ENCODE results near the gene PLET1.

Gene PLET1

GRCh38 chr11:112281726-112282125, 21.1 kb upstream of the PLET1 start:
- no peak for DNase-seq (ENCODE audit: low spot score)

DNA sequence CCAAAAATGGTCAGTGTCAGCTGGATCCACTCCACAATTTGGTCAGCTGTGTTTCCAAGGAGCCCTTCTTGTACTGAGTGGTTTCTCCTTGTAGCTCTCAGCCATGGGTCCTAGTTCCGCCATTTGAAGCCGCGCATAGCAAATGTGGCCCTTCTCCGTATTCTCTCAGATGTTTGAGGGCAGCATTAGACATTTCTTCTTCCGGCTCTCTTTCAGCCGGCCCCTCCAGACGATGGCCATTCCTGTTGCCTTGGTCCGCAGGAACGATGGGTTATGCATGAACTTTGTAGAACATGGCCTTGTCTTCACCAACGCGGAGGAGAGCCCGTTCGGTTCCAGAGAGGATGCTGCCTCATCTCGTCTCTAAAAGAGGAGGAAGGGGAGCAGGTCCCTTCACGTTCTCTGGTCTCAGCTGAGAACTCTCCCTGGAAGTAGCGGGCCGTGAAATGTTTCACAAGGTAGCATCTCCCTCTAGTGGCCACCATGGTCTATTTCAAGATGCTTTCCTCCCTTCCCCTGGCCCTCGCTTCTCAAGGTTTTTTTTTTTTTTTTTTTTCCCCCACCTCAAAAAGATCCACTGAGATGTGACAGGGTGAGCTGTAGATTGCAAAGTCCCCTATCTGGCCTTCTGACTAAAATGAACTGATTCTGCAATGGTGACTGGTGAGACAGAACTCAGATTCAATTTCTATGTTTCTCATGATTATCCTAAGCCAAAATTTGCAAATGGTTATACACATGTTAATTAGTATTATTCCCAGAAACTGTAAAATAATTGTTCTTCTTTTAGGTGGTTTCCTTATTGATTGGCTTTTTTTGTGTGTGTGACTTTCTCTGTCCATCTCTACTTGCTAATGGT, 19.8 kb upstream of the PLET1 start:
- DNase-seq (ENCODE audit: low spot score) = peak; percentile 71

- peak; percentile 49 for DNase-seq (ENCODE audit: low spot score)
These were observed 19.2 kb upstream of the PLET1 start for GRCh38 chr11:112279901-112280267.

DNA sequence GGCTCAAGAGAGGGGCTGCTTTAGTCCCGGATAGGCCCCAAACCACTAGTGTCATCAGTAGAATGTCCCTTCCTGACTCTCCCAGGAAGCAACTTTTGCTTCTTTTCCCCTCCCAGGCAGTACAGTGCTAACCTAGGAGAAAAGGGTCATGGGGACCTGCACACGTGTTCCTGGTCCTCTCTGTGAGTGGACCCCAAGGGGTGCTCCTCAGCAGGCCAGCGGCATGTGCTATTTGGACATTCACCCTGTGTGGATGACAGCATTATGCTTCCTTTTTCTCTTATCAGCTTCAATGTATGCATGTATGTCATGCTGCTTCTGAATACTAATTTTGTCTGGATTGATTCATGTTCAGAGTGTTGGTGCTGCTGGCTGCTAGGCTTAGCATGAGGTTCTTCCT, 18.1 kb upstream of the PLET1 start:
- DNase-seq (ENCODE audit: low spot score) = no peak

GRCh38 chr11:112277941-112278340, 17.3 kb upstream of the PLET1 start:
- no peak for DNase-seq (ENCODE audit: low spot score)

GRCh38 chr11:112277029-112277428, 16.4 kb upstream of the PLET1 start:
- no peak for DNase-seq (ENCODE audit: low spot score)

- no peak for DNase-seq (ENCODE audit: low spot score)
These were observed 13.5 kb upstream of the PLET1 start for GRCh38 chr11:112274007-112274783.

DNA sequence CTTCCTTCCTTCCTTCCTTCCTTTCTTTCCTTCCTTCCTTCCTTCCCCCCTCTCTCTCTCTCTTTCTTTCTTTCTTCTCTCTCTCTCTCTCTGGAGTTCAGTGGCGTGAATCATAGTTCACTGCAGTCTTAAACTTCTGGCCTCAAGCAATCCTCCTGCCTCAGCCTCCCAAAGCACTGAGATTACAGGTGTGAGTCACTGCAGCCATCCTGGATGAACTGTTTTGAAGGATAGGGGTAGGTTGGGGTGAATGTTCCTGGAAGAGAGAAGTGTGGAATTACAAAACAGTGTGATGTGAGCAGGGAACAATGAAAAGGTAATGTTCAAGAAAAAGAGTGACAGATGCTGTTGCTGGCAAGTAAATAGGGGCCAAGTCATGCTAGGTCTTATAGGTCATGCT, 12.4 kb upstream of the PLET1 start:
- DNase-seq (ENCODE audit: low spot score) = no peak

DNA sequence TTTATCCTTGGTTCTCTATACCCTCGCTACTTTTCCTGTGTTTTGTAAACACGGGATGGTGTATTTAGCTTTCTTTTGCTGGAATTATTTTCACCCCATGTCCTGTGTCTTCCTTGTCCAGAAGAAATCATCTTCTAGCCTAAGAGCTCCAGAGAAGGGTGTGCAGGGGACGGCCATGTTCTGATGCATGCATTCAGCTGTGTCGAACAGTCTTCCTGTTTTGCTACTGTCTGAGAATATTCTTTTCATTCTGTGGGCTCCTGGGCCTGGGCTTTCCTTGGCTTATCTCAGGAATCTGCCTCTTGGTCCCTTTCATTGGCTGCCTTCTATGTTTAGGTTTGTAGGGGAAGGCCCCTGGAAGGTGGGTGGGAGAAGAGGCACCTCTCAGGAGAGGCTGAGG, 10.6 kb upstream of the PLET1 start:
- DNase-seq (ENCODE audit: low spot score) = no peak

DNA sequence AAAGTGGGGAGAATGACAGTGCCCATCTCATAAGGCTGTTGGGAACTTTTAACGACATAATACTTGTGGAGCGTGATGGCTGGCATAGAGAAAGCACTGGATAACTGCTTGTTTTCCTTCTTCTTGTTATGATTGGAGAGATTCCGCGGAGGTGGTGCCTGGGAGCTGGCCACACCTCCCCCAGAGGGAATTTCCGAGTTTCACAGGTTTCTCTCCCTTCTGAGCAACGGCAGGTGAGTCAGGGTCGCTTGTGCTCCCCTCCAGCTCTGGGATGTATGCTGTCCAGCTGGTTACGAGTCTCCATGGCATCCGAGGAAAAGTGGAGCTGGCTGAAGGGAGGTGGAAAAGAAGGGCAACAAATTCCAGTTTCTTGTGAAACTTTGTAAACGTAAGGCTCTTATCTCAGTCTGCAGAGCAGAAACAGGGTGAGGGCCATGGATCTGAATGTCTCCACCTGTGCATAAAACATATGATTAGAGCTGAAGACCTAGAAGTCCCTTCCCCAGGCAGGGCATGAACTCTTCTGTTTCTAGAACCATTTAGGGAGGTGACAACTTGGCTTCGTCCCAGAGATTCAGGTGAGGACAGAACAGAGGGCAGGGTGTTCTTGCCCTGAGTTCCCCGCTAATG, 10.0 kb upstream of the PLET1 start:
- no peak for DNase-seq (ENCODE audit: low spot score)

- DNase-seq (ENCODE audit: low spot score) = no peak
These were observed 8.5 kb upstream of the PLET1 start for GRCh38 chr11:112269139-112269538.

DNA sequence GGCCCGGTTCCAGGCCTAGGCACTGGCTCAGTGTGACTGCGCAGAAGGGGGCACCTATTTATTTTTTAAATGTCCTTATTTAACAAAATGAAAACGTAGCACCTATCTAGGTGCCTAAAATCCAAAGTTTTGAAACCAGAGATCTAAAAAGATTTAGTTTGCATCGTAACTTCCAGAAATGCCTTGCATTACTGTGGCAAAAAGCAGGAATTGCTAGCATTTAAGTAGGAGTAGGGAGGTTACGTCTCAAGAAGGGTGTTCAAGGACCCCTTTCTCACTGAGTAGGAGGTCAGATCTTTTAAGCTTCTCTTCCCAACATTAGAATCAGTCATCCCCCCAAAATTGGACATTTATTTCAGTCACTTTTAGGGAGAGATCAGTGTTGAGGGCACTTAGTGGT, 7.7 kb upstream of the PLET1 start:
- DNase-seq (ENCODE audit: low spot score) = no peak

- DNase-seq (ENCODE audit: low spot score) = no peak
These were observed 6.5 kb upstream of the PLET1 start for GRCh38 chr11:112267188-112267591.

DNA sequence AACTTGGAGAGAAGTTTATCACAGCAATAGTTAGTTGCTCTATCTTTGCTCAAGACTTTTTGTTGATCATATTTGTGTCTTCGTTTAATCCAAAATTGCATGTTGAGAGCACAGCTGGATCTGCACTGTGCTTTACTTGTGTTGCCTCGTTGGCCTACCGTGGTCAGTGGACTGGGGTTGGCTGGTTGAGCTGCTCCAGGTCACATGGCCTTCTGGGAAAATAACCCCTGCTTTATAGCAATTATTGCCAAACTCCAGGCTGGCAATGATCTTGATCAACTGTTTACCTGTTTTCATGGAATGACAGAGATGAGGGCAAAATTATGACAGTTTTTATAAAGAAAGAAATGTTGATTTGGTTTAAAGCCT, 5.7 kb upstream of the PLET1 start:
- no peak for DNase-seq (ENCODE audit: low spot score)

- no peak for DNase-seq (ENCODE audit: low spot score)
These were observed 5.2 kb upstream of the PLET1 start for GRCh38 chr11:112265659-112266409.

DNA sequence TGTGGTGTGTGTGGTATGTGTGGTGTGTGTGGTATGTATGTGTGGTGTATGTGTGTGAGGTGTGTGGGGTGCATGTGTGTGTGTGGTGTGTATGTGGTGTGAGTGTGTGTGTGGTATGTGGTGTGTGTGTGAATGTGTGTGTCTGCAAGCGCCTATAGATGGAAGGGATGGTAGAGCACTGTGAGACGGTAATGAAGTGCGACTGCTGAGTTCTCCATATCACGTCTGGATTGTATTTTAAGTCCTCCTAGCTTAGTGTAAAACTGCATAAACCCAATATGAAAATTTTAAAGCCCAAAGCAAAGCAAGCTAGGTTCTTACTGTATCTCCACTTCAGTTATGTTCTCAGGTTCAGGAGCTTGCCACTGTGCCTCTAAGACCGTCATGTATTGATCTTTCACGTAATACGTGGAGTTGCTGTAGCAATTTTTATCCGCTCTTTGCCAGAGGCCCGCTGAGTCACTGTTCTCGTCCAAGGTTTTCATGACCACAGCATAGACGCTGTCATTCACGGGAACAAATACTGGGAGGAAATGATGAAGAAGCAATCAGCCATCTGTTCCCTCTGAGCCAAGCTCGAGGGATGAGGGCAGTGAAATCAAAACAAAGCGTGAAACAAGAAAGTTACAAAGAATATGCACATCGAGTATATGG, 5.5 kb downstream of the PLET1 start:
- peak; percentile 68 for DNase-seq (ENCODE audit: low spot score)

DNA sequence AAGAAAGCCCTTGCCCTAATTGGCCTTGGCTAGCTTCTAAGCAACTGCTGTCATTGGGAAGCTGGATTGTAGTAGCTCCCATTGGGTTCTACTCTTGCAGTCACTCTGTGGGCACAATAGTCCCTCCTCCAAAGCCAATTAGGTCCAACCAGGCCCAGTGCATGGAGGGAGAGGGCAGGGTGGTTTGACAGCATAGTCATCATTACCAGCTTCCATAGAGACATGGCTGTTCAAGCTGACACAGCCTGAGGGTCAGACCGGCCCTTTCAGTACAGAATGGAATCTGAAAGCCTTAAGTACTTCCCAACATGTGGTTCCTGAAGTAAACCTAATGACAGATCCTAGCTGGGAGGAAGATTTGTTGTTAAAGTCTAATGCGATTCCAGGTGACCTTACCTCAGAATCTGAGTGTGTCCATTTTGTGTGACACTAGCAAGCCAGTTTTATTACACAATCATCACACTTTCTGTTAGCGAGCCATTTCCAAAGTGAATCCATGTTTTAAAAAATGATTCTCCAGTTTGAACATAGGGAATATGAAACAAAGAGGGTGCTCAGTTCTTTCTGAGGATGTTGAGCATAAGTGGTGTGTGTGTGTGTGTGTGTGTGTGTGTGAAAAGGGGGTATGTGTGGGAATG, 6.9 kb downstream of the PLET1 start:
- DNase-seq (ENCODE audit: low spot score) = no peak

DNA sequence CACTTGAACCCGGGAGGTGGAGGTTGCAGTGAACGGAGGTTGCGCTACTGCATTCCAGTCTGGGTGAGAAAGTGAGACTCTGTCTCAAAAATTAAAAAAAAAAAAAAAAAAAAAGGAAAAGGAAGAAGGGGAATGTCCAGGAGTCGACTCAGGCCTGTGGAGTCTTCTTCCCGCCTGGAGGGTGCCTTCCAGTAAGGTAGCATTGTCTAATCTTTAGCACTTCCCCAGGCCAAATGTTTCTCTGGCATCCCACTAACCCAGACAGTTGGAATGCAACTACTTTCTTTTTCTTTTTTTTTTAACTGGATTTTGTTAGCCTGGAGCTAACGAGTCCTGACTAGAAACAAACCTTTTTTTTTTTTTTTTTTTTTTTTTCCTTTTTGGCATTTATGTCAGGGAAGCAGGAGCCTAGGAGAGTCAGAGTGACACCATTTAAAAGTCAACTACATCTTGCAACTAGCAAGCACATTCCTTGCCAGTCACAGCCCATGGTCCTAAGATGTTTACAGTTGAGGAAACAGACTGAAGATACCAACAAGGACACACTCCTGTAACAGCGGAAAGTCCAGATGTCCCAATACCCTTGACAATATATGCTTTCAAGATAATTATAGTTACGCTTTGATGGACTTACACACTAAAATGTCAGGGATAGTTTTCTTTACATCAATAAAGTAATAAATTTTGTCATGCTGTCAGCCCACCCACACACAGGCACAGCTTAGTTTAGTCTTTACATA, 10.6 kb downstream of the PLET1 start:
- no peak for DNase-seq (ENCODE audit: low spot score)

DNA sequence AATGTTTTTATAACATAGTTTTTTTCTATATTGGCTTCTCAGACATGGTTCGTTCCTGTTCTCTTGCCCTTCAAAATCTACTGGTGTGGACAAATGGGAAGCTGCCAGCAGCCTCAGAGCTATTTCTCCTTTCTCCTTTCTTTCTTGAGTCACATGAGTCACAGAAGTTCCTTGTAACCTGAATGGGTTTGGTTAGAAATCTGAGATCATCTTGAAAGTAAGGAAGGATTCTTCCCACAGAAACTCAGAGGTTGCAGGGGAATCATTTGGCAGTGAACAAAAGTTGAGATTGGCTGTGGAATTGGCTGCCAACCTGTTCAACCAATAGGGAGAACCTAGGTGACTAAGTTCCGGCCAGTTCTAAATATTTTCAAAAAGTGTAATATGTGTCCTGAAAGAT, 12.5 kb downstream of the PLET1 start:
- no peak for DNase-seq (ENCODE audit: low spot score)

- DNase-seq (ENCODE audit: low spot score) = no peak
These were observed 13.5 kb downstream of the PLET1 start for GRCh38 chr11:112247201-112247600.

GRCh38 chr11:112241486-112241885, 19.2 kb downstream of the PLET1 start:
- DNase-seq (ENCODE audit: low spot score) = no peak

Measured in kidney capillary endothelial cell (primary cell).